T1000 (cell line): ENCODE measurements around the gene LDLRAD1.
"Not testable (repeated sequence)": the region's sequence is repeated elsewhere in the genome, so short reads cannot be mapped to it uniquely, and the experiment has no call there.

ENCODE experiments used
- DNase-seq: peaks from one replicate; lab custom pipeline; 2025; ENCODE audit warnings: mixed read lengths; lab: John Stamatoyannopoulos, UW

LDLRAD1 gene

GRCh38 chr1:53992085-53992874 is 25.7 kb downstream of the LDLRAD1 start:
- no peak for DNase-seq

- no peak for DNase-seq
Measured at GRCh38 chr1:53987880-53988279, 30.1 kb downstream of the LDLRAD1 start.

- no peak for DNase-seq
Measured at GRCh38 chr1:53986458-53986857, 31.5 kb downstream of the LDLRAD1 start.

- no peak for DNase-seq
Measured at GRCh38 chr1:53984726-53985125, 33.3 kb downstream of the LDLRAD1 start.

GRCh38 chr1:53982763-53983104 is 35.3 kb downstream of the LDLRAD1 start:
- no peak for DNase-seq

- DNase-seq, result no peak
Measured at GRCh38 chr1:53982034-53982762, 35.8 kb downstream of the LDLRAD1 start.

GRCh38 chr1:53981220-53981619 is 36.8 kb downstream of the LDLRAD1 start:
- no peak for DNase-seq

- DNase-seq, result no peak
Measured at GRCh38 chr1:53979712-53980450, 38.1 kb downstream of the LDLRAD1 start.

GRCh38 chr1:53975861-53976260 is 42.1 kb downstream of the LDLRAD1 start:
- no peak for DNase-seq

GRCh38 chr1:53971718-53972117 is 46.3 kb downstream of the LDLRAD1 start:
- DNase-seq, result no peak

- DNase-seq, result not testable (repeated sequence)
Measured at GRCh38 chr1:53969323-53969722, 48.7 kb downstream of the LDLRAD1 start.

- DNase-seq, result no peak
Measured at GRCh38 chr1:53968125-53968513, 49.9 kb downstream of the LDLRAD1 start.

- no peak for DNase-seq
Measured at GRCh38 chr1:53967409-53968124, 50.4 kb downstream of the LDLRAD1 start.

- no peak for DNase-seq
Measured at GRCh38 chr1:53966794-53967193, 51.2 kb downstream of the LDLRAD1 start.

- DNase-seq, result no peak
Measured at GRCh38 chr1:53964109-53964508, 53.9 kb downstream of the LDLRAD1 start.

GRCh38 chr1:53963460-53963859 is 54.5 kb downstream of the LDLRAD1 start:
- DNase-seq, result no peak

GRCh38 chr1:53962395-53962794 is 55.6 kb downstream of the LDLRAD1 start:
- no peak for DNase-seq

- no peak for DNase-seq
Measured at GRCh38 chr1:53959664-53960250, 58.2 kb downstream of the LDLRAD1 start.
